AG04450 (cell line): Measurements from ENCODE around the gene BUB1B. TPM values are rescaled to one million over a fixed set of nuclear protein-coding genes. Genes with fewer than 3 reads are reported as not detected.

Experiments used
- CTCF ChIA-PET: fragments of 300-600, 350-600 bp; formaldehyde crosslinking; extraction: SDS; loops from one replicate; lab custom pipeline; 2022; ENCODE audit warnings: antibody characterized with exemption, inconsistent platforms; lab: Charles Lee
- POLR2A ChIA-PET: fragments of 350-600 bp; formaldehyde crosslinking; extraction: SDS; loops from one replicate; lab custom pipeline; 2021; ENCODE audit warnings: antibody characterized with exemption, inconsistent platforms; lab: Yijun Ruan, JAX
- DNase-seq: peaks from one replicate; pipeline ENCODE4 v3.0.0-alpha.2; 2011; ENCODE audit warnings: low read depth, low spot score
- H3K27ac ChIP-seq: one replicate; pipeline ENCODE4 v1.5.1; 2012; ENCODE audit warnings: low read depth, low read length, control low read depth
- H3K27me3 ChIP-seq: one replicate; pipeline ENCODE4 v1.6.0; 2012; ENCODE audit warnings: low read length; ENCODE audit not compliant: control insufficient read depth, insufficient read depth
- H3K4me3 ChIP-seq: 2 replicates; pipeline ENCODE4 v1.5.1; 2011; ENCODE audit warnings: mild to moderate bottlenecking, low read depth, low read length, control low read depth
- H3K9me3 ChIP-seq: 2 replicates; pipeline ENCODE4 v1.5.1; 2012; ENCODE audit warnings: low read length; ENCODE audit not compliant: control insufficient read depth, insufficient read depth
- CTCF ChIP-seq: IDR thresholded peaks from 2 replicates; pipeline ENCODE4 v1.5.1; 2011; ENCODE audit warnings: low read depth, low read length, control low read depth, inconsistent platforms
- polyA plus RNA-seq: library from polyadenylated mRNA; depleted of rRNA; stranded (reverse); fragments of >200 nt; gene quantifications from 2 replicates; pipeline ENCODE4 v1.2.3, GENCODE V29; 2011

The BUB1B gene
- polyA plus RNA-seq, 1 experiment: 9.0 TPM

GRCh38 chr15:40182358-40183029 lies 21.6 kb downstream of the BUB1B start:
- Histone ChIP-seq H3K27me3 (no peaks in the 10 kb centered on the region), H3K4me3 (no peak overlapping the region), H3K27ac (no peak overlapping the region), H3K9me3 (no peaks in the 10 kb centered on the region)
- no peak for DNase-seq
- CTCF ChIA-PET: interaction anchor here (0.5 kb wide), 1 partner anchor 77 kb away, joined by 7 read pairs; no protein-coding TSS in a partner anchor
- no peak for TF ChIP-seq CTCF
- POLR2A ChIA-PET: no interaction called here

GRCh38 chr15:40183636-40184463 lies 23.0 kb downstream of the BUB1B start:
- Histone ChIP-seq H3K4me3 (no peak overlapping the region), H3K9me3 (no peaks in the 10 kb centered on the region), H3K27me3 (no peaks in the 10 kb centered on the region), H3K27ac (no peak overlapping the region)
- TF ChIP-seq CTCF: no peak
- ChIA-PET CTCF (interaction anchor here (1.3 to 2.4 kb wide), 4 partner anchors 33 to 138 kb away, joined by 3 to 7 read pairs (median 6); no protein-coding TSS in a partner anchor), POLR2A (interaction anchor here (0.5 to 0.6 kb wide), 2 partner anchors 11 to 16 kb away, joined by 3 to 5 read pairs; no protein-coding TSS in a partner anchor)
- DNase-seq: no peak

- ChIA-PET POLR2A (interaction anchor here (0.7 kb wide), 1 partner anchor 256 kb away, joined by 4 read pairs; no protein-coding TSS in a partner anchor), CTCF (interaction anchor here (1.2 kb wide), 2 partner anchors 84 to 145 kb away, joined by 4 to 9 read pairs; no protein-coding TSS in a partner anchor)
- no peak overlapping the region for H3K4me3 ChIP-seq
- no peaks in the 10 kb centered on the region for H3K9me3 ChIP-seq
- peak; percentile 38 for DNase-seq
- no peaks in the 10 kb centered on the region for H3K27me3 ChIP-seq
- TF ChIP-seq CTCF: no peak
- no peak overlapping the region for H3K27ac ChIP-seq
These were observed 29.7 kb downstream of the BUB1B start for GRCh38 chr15:40190591-40190990.

GRCh38 chr15:40192942-40193341 lies 32.1 kb downstream of the BUB1B start:
- CTCF ChIA-PET: interaction anchor here (1.0 to 2.9 kb wide), 4 partner anchors 25 to 147 kb away, joined by 3 to 13 read pairs (median 4); no protein-coding TSS in a partner anchor
- no peak for DNase-seq
- no peak overlapping the region for H3K4me3 ChIP-seq
- no peaks in the 10 kb centered on the region for H3K27me3 ChIP-seq
- POLR2A ChIA-PET: interaction anchor here (0.6 kb wide), 1 partner anchor 27 kb away, joined by 3 read pairs; no protein-coding TSS in a partner anchor
- no peak for TF ChIP-seq CTCF
- H3K9me3 ChIP-seq: no peaks in the 10 kb centered on the region
- H3K27ac ChIP-seq: no peak overlapping the region
